ENCODE results near the gene SLC13A3.

SLC13A3 gene

DNA sequence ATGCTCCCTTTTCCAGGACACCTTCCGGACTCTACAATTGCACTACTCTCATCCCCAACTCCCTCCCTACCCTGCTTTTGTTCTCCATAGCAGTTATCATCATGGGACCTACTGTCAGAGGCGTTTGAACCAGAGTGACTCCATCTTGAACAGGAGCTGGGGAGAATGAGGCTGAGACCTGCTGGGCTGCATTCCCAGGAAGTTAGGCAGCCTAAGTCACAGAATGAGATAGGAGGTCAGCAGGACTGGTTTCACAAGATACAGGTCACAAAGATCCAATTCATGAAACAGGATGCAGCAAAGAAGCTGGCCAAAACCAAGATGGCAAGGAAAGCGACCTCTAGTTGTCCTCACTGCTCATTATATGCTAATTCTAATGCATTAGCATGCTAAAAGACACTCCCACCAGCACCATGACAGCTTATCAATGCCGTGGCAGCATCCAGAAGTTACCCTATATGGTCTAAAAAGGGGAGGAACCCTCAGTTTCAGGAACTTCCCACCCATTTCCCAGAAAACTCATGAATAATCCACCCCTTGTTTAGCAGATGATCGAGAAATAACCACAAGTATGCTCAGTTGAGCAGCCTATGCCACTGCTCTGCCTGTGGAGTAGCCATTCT, 15.6 kb downstream of the SLC13A3 start:
- in situ Hi-C loops (cut with HindIII; ENCODE audit: low sequenced_read_pairs) = no loop called here

DNA sequence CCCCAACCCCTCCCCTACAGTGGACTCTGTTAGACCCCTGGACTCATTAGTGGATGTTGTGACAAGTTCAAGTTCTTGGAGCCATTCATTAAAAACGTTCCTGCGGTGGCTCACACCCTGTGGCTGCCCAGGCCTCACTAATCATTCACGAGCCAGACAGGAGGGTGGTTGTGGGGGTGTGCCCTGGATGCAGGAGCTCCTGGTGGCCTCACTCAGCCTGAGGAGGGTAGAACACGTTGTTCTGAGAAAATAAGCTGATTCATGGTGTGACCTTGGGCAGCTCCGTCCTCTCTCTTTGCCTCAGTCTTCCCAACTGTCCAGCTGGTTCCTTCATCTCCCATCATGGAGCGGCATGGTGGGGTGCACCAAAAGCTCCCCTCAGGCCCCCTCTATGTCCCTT, 16.7 kb downstream of the SLC13A3 start:
- no peak overlapping the region for H3K4me3 ChIP-seq (ENCODE audit: low read depth, low read length)
- TF ChIP-seq, protein P1, sequence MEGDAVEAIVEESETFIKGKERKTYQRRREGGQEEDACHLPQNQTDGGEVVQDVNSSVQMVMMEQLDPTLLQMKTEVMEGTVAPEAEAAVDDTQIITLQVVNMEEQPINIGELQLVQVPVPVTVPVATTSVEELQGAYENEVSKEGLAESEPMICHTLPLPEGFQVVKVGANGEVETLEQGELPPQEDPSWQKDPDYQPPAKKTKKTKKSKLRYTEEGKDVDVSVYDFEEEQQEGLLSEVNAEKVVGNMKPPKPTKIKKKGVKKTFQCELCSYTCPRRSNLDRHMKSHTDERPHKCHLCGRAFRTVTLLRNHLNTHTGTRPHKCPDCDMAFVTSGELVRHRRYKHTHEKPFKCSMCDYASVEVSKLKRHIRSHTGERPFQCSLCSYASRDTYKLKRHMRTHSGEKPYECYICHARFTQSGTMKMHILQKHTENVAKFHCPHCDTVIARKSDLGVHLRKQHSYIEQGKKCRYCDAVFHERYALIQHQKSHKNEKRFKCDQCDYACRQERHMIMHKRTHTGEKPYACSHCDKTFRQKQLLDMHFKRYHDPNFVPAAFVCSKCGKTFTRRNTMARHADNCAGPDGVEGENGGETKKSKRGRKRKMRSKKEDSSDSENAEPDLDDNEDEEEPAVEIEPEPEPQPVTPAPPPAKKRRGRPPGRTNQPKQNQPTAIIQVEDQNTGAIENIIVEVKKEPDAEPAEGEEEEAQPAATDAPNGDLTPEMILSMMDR (IDR thresholded peaks at IDR 0.05; ENCODE audit: low read depth, low read length, missing control alignments) = no peak
- DNase-seq (ENCODE audit: low read depth) = no peak
- in situ Hi-C loops (cut with HindIII; ENCODE audit: low sequenced_read_pairs) = no loop called here

More for the DNA sequence above, 15.6 kb downstream of the SLC13A3 start:
- TF ChIP-seq, protein P1 (IDR thresholded peaks at IDR 0.05; ENCODE audit: low read depth, low read length, missing control alignments) = no peak
- no peak overlapping the region for H3K4me3 ChIP-seq (ENCODE audit: low read depth, low read length)
- DNase-seq (ENCODE audit: low read depth) = no peak

DNA sequence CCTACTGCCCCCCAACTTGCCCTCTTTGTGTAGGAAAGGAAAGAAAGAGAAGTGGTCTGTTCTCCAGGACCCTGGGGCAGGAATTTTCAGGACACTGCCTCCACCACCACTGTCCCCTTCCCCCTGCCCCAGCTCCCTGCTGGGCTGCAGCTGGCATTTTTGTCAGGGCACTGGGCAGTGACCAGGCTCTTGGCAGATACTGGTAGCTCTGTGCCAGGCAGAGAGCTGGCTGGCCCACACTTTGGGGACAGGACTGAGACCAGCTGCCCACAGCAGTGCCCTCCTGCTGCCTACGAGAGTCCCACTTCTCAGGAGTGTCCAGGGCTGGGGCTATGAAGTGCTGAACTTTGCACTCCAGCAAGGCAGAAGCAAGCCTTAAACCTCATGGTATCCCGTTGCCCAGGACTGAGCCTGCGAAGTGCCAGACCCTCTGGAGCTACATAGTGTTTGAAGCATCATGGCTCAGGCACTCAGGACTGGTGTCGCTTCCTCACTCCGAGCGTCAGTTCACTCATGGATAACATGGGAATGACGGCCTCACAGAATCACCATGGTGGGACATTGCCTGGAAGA, 19.3 kb downstream of the SLC13A3 start:
- DNase-seq (ENCODE audit: low read depth) = no peak
- H3K4me3 ChIP-seq (ENCODE audit: low read depth, low read length) = no peak overlapping the region
- TF ChIP-seq, protein P1 (IDR thresholded peaks at IDR 0.05; ENCODE audit: low read depth, low read length, missing control alignments) = no peak
- in situ Hi-C loops (cut with HindIII; ENCODE audit: low sequenced_read_pairs) = no loop called here

DNA sequence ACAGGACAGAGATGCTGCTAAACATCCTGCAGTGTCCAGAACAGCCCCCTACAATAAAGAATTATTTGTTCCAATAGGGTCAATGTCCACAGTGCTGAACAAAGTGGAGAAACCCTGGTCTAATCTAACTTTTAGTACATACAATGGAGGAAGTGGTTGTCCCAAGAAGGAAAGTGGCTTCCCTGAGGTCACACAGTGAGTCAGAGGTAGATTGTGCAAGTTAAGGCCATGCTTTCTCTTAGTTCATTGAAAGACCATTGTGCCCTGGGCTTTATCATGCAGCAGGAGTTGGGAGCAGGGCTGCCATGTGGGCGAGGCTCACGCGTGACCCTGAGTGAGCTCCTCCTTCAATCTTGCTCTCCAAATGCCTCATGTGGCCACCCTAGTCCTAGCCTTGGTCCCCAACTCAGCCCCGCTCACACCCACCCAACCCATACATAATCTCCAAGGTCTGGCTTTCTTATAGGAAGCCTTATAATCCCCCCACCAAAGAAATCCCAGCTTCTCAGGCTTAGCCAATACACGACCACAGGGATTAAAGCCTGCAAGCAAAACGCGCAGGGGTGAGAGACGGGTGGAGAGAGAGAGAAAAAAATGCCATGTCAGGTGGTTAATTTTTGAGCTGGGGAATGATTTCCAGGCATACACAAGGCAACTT, 19.9 kb downstream of the SLC13A3 start:
- no peak overlapping the region for H3K4me3 ChIP-seq (ENCODE audit: low read depth, low read length)
- TF ChIP-seq, protein P1 (IDR thresholded peaks at IDR 0.05; ENCODE audit: low read depth, low read length, missing control alignments) = no peak
- no peak for DNase-seq (ENCODE audit: low read depth)
- in situ Hi-C loops (cut with HindIII; ENCODE audit: low sequenced_read_pairs) = no loop called here

DNA sequence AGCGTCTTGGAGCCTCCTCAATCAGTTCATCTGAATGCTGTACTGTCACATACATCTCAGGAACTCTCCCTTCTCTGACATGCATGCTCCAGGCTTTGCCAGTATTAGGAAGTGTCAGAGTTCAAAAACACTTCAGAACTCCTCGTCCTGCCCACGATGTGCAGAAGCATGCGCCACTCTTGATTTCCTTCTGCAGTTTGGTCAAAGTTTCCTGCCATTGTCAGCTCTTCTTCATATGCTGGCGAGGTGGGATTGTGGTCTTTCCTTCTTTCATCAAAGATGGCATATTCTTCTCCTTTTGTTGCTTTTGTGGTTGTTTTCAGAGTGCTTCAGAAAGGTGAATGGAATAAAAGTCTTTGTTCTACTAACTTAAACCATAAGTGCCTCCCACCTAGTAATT, 21.0 kb downstream of the SLC13A3 start:
- no peak overlapping the region for H3K4me3 ChIP-seq (ENCODE audit: low read depth, low read length)
- DNase-seq (ENCODE audit: low read depth) = no peak
- in situ Hi-C loops (cut with HindIII; ENCODE audit: low sequenced_read_pairs) = no loop called here
- TF ChIP-seq, protein P1 (IDR thresholded peaks at IDR 0.05; ENCODE audit: low read depth, low read length, missing control alignments) = no peak

DNA sequence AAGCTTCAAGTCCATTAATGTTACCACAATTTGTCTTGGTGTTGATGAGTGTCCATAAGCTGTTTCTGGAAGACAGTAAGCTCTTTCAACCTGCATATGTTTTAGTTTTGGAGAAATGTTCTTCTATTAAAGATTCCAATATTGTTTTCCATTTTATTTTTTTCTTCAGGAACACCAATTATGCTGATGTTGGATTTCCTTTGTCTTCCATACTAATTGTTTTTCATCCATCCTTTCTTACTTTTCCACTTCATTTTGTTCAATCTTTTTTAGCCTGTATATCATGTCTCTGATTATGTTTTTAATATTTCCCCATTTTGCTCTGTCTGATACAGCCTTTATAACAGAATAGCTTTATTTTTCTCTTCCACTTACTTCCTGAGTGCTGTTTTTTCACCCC, 21.9 kb downstream of the SLC13A3 start:
- no peak for DNase-seq (ENCODE audit: low read depth)
- in situ Hi-C loops (cut with HindIII; ENCODE audit: low sequenced_read_pairs) = no loop called here
- TF ChIP-seq, protein P1 (IDR thresholded peaks at IDR 0.05; ENCODE audit: low read depth, low read length, missing control alignments) = no peak
- no peak overlapping the region for H3K4me3 ChIP-seq (ENCODE audit: low read depth, low read length)

All from astrocyte of the cerebellum (primary cell).